ENCODE data around the gene LY6G6F. TPM values are rescaled to one million over a fixed set of nuclear protein-coding genes. Genes with fewer than 3 reads are reported as not detected.

The LY6G6F gene
- total RNA-seq, 1 donor from 2014 or later: not detected

DNA sequence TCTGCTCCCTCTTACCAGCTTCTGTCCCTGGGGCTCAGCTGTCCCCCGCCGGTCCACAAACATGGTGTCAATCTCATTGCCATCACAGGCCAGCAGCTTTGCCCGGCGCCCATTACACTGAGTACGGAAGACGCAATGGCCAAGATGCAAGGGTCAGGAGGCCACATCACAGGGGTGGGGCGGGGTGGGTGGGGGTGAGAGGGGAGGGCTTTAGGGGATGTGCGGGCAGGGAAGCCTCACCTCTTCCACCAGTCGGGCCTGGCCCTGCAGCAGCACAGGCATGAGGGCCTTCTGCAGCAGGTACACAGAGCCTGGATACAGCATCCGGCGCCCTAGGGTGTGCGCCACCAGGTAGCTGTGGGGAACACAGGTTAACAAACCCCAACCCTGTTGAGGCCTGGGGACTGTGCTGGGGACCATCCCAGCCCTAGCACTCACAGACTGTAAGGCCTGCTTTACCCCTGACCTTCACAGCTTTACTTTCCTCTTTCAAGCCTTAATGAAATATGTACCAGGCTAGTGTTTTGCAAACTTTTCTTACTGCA lies 15.0 kb upstream of the LY6G6F start:
- no peak for DNase-seq (ENCODE audit: low spot score, unreplicated experiment)
- H3K27me3 Mint-ChIP-seq: no peaks in the 10 kb centered on the region
- TF ChIP-seq, protein P1, sequence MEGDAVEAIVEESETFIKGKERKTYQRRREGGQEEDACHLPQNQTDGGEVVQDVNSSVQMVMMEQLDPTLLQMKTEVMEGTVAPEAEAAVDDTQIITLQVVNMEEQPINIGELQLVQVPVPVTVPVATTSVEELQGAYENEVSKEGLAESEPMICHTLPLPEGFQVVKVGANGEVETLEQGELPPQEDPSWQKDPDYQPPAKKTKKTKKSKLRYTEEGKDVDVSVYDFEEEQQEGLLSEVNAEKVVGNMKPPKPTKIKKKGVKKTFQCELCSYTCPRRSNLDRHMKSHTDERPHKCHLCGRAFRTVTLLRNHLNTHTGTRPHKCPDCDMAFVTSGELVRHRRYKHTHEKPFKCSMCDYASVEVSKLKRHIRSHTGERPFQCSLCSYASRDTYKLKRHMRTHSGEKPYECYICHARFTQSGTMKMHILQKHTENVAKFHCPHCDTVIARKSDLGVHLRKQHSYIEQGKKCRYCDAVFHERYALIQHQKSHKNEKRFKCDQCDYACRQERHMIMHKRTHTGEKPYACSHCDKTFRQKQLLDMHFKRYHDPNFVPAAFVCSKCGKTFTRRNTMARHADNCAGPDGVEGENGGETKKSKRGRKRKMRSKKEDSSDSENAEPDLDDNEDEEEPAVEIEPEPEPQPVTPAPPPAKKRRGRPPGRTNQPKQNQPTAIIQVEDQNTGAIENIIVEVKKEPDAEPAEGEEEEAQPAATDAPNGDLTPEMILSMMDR (IDR thresholded peaks at IDR 0.05; ENCODE audit: unreplicated experiment): no peak
- H3K4me1 Mint-ChIP-seq (ENCODE audit: low read depth): peaks cover 11% of the 10 kb centered on the region
- H3K9me3 Mint-ChIP-seq (ENCODE audit: low read depth): no peaks in the 10 kb centered on the region
- H3K27ac Mint-ChIP-seq: peak overlapping the region; percentile 67
- no peak overlapping the region for H3K4me3 Mint-ChIP-seq (ENCODE audit: low read depth)
- H3K36me3 Mint-ChIP-seq (ENCODE audit: insufficient read depth): peaks cover 22% of the 10 kb centered on the region

DNA sequence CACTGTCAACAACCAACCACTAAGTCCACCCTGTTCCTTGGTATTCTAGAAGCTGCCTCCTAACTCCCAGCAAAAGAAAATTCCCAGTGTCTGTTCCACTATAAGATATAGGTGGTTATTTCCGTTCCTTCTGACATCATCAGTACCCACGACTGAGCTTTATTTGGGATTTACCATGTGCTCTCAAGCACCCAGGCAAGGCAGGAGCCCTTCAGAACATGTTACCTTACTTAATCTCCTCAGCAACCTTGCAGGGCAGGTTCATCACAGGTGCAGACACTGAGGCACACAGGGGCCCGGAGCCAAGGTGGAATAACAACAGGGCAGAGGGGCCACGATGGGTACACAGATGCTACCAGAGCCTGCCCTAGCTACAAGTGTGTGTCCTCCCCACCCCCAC lies 14.3 kb upstream of the LY6G6F start:
- H3K36me3 Mint-ChIP-seq (ENCODE audit: insufficient read depth): peaks cover 24% of the 10 kb centered on the region
- H3K27ac Mint-ChIP-seq: no peak overlapping the region
- no peaks in the 10 kb centered on the region for H3K27me3 Mint-ChIP-seq
- TF ChIP-seq, protein P1 (IDR thresholded peaks at IDR 0.05; ENCODE audit: unreplicated experiment): no peak
- DNase-seq (ENCODE audit: low spot score, unreplicated experiment): no peak
- peaks cover 12% of the 10 kb centered on the region for H3K4me1 Mint-ChIP-seq (ENCODE audit: low read depth)
- H3K9me3 Mint-ChIP-seq (ENCODE audit: low read depth): no peaks in the 10 kb centered on the region
- no peak overlapping the region for H3K4me3 Mint-ChIP-seq (ENCODE audit: low read depth)

DNA sequence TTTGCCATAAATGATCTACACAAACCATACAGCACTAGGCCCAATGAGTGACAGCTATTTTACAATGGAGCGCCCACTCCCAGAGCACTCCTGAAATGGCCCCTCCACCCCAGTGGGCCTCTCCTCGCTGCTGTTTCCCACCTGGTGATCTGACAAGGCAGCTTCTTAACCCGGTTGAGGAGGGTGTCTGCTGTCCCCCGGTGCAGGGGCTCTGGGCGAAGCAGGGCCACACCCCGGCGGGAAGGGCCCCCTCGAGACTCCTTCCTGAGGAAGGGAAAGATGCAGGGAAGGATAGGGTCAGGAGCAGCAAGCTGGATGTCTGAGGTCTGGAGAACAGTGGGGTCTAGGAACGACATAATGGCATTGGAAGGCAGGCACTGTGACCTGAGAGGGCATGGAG lies 13.8 kb upstream of the LY6G6F start:
- no peak for DNase-seq (ENCODE audit: low spot score, unreplicated experiment)
- TF ChIP-seq, protein P1 (IDR thresholded peaks at IDR 0.05; ENCODE audit: unreplicated experiment): no peak
- no peaks in the 10 kb centered on the region for H3K27me3 Mint-ChIP-seq
- no peak overlapping the region for H3K27ac Mint-ChIP-seq
- no peaks in the 10 kb centered on the region for H3K9me3 Mint-ChIP-seq (ENCODE audit: low read depth)
- H3K36me3 Mint-ChIP-seq (ENCODE audit: insufficient read depth): peaks cover 27% of the 10 kb centered on the region
- H3K4me3 Mint-ChIP-seq (ENCODE audit: low read depth): no peak overlapping the region
- H3K4me1 Mint-ChIP-seq (ENCODE audit: low read depth): peaks cover 13% of the 10 kb centered on the region

DNA sequence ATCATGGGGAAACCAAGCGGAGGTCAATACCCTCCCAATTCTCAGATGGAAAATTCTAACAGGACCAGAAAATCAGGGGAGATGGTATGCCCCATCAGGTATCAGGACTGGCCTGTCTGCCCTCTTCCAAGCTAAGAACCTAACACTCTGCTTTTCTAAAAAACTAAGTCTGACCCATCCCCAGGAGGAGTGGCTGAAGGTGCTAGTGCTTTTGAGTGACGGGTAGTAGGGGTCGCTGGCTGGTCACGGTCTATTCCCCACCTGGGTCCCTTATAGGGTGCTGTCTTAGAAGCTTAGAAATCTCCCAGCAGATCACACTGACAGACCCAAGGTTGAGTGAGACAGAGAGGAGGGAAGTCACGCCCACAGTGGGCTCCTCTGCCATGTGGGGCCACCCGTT lies 13.1 kb upstream of the LY6G6F start:
- Mint-ChIP-seq H3K4me1 (ENCODE audit: low read depth) (peaks cover 13% of the 10 kb centered on the region), H3K4me3 (ENCODE audit: low read depth) (no peak overlapping the region), H3K9me3 (ENCODE audit: low read depth) (no peaks in the 10 kb centered on the region), H3K27me3 (no peaks in the 10 kb centered on the region), H3K27ac (no peak overlapping the region), H3K36me3 (ENCODE audit: insufficient read depth) (peaks cover 28% of the 10 kb centered on the region)
- TF ChIP-seq, protein P1 (IDR thresholded peaks at IDR 0.05; ENCODE audit: unreplicated experiment): no peak
- DNase-seq (ENCODE audit: low spot score, unreplicated experiment): no peak

DNA sequence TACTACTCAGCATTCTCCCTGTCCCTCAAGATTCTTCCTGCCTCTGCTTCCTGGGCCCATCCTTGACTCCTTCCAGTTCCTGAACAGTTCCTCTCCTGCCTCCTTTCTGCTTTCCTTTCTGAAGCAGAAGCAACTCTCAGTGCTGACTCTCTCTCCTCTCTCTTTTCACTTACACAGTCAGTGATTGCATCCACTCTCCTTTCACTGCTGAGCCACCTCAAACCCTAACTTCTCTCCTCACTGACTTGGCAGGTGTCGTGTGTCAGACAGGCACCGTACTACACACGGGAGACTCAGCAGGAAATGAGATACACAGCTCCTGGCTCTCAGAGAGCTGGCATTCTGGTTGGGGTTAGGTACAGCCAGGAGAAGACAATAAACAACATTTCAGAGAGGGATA lies 9.1 kb upstream of the LY6G6F start:
- no peaks in the 10 kb centered on the region for H3K27me3 Mint-ChIP-seq
- peak overlapping the region; percentile 27 for H3K27ac Mint-ChIP-seq
- no peak overlapping the region for H3K4me3 Mint-ChIP-seq (ENCODE audit: low read depth)
- DNase-seq (ENCODE audit: low spot score, unreplicated experiment): no peak
- H3K36me3 Mint-ChIP-seq (ENCODE audit: insufficient read depth): peaks cover 25% of the 10 kb centered on the region
- H3K9me3 Mint-ChIP-seq (ENCODE audit: low read depth): no peaks in the 10 kb centered on the region
- TF ChIP-seq, protein P1 (IDR thresholded peaks at IDR 0.05; ENCODE audit: unreplicated experiment): no peak
- peaks cover 17% of the 10 kb centered on the region for H3K4me1 Mint-ChIP-seq (ENCODE audit: low read depth)
